NCI-H146 treated with DMSO at 0.1 percent for 48 hours (cell line): ENCODE data around the gene VPS26A.
"Not testable (repeated sequence)": the region's sequence is repeated elsewhere in the genome, so short reads cannot be mapped to it uniquely, and the experiment has no call there.

Experiments
- DNase-seq: peaks from one replicate; lab custom pipeline; 2025; ENCODE audit not compliant: unreplicated experiment; lab: John Stamatoyannopoulos, UW

Gene VPS26A

GRCh38 chr10:69102440-69102839 is 21.5 kb upstream of the VPS26A start:
- DNase-seq: no peak

GRCh38 chr10:69103784-69104183 is 20.2 kb upstream of the VPS26A start:
- DNase-seq: no peak

DNA sequence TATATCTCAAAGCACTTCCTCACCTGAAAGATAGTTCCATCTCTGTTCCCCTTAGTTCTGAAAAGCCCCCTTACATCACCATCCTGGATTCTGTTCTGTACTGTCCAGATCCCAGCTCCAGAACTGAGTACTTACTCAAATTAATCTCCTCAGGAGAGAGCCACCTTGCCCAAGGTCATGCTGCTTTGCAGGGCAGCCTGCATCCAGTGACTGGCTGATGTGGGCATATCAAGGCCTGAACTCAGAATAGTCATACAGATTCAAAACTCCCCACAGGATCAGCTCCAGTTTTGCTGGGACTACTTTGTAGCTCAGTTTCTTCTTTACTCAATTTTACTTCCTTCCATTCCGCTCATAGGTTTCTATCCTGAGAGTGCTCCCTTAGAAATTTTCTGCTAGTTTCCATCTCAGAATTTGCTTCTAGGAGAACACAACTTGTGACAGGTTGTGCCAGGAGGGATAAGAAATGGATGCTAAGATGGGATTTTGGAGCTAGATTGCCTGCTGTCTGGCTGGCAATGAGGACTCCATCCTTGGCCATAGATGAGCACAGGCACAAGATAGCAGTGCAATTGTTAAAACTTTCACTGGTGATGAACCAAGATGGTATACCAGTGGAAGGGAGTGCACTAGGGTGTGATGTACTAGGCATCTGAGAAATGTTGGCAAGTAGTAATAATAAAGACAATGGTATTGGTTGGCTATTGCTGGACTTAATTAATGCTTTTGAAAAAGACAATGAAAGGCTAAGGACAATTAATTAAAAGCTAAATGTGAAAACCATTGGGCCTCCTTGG is 18.8 kb upstream of the VPS26A start:
- DNase-seq: no peak

- no peak for DNase-seq
Measured at GRCh38 chr10:69107176-69107490, 16.8 kb upstream of the VPS26A start.

- no peak for DNase-seq
Measured at GRCh38 chr10:69107699-69108098, 16.3 kb upstream of the VPS26A start.

GRCh38 chr10:69119896-69120295 is 4.1 kb upstream of the VPS26A start:
- DNase-seq: no peak

DNA sequence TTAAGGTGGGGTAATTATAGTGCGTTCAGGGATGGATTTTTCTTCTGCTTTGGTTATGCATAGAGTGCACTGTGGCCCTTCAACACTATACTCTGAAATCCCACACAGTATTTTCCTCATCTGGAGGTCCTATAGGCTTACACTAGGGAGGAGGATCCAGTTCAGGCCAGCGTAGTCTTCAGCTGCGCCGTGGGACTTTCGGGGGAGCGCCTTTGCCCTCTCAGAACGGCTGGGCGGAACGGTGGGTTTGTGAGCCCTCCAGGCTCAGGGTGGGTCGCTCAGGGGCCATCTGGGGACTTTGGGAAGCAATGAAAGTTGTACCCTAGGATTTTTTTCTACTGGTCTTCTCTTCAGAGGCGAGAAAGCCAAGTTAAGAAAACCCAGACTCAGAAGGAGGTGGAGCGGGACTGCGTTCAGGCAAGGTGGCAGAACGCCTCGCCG is 652 bp upstream of the VPS26A start:
- peak; percentile 56 for DNase-seq

GRCh38 chr10:69124563-69125268 is 738 bp downstream of the VPS26A start:
- DNase-seq: peak; percentile 32

DNA sequence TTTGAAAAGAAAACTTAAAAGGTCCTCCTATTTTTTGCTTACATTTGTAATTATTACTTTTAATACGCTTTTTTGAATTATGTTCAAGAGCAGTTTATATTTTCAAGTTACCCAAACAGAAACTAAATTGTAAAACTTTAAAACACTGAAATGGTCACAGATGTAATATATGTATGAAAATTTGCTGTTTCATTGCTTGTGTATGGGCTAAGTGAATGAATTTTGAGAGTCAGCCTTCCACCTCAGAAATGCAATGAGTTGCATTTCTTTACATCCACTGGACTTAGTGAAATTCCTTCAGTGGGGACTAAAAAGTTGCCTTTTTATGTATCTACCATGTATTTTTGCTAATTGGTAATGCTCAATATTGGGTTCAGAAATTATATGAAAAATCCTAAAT is 1.6 kb downstream of the VPS26A start:
- no peak for DNase-seq

- no peak for DNase-seq
Measured at GRCh38 chr10:69130251-69130650, 6.3 kb downstream of the VPS26A start.

GRCh38 chr10:69139961-69140360 is 16.0 kb downstream of the VPS26A start:
- DNase-seq: no peak

DNA sequence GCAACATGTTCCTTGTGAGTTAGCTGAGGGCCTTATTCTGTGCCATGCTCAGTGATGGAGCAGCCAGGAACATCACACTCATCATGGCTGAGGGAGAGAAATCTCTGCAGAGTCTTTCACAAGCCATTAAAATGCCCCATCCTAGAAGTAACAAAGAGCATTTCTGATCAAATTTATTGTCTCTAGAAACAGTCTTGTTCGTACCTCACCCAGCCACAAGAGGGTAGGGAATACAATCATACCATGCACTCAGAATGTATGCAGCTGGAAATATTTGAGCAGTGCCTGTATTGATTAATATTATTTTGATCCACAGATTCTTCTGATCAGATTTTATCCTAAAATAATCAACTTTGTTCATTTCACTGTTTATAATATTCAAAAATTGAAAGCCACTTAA is 17.3 kb downstream of the VPS26A start:
- DNase-seq: no peak

DNA sequence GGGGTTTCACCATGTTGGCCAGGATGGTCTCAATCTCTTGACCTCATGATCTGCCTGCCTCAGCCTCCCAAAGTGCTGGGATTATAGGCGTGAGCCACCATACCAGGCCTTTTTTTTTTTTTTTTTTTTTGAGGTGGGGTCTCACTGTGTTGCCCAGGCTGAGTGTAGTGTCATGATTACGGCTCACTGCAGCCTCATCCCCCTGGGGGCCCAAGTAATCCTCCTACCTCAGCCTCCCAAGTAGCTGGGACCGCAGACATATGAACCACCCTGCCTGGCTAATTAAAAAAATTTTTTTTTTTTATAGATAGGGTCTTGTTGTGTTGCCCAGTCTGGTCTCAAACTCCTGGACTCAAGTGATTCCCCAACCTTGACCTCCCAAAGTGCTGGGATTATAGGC is 18.1 kb downstream of the VPS26A start:
- DNase-seq: not testable (repeated sequence)

- no peak for DNase-seq
Measured at GRCh38 chr10:69142983-69143382, 19.0 kb downstream of the VPS26A start.

DNA sequence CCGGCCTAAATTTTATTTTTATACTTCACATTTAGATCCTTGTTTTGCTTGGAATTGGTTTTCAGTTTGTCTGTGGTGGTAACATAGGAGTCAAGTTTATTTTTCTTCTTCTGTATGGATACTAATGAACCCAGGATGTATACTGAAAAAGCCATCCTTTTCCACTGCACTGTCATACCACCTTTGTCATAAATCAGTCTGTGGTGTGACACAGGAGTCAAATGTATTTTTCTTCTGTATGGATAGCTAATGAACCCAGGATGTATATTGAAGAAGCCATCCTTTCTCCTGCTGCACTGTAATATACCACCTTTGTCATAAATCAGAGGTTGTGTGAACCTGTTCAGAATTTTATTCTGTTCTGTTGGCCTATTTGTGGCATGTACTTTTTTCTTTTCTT is 21.4 kb downstream of the VPS26A start:
- DNase-seq: no peak

DNA sequence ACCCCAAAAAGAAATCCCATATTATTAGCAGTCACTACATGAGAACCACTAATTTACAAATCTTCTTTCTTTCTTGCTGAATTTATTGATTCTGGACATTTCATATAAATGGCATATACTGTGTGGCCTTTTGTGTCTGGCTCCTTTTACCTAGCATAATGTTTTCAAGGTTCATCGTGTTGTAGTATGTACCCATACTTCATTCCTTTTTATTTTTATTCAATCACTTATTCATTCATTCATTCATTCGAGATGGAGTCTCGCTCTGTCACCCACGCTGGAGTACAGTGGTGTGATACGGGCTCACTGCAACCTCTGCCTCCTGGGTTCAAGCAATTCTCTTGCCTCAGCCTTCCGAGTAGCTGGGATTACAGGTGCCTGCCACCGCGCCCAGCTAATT is 21.9 kb downstream of the VPS26A start:
- DNase-seq: no peak

- no peak for DNase-seq
Measured at GRCh38 chr10:69146759-69147158, 22.8 kb downstream of the VPS26A start.

GRCh38 chr10:69151984-69152383 is 28.0 kb downstream of the VPS26A start:
- no peak for DNase-seq

GRCh38 chr10:69153227-69153626 is 29.2 kb downstream of the VPS26A start:
- no peak for DNase-seq

GRCh38 chr10:69160809-69161241 is 36.8 kb downstream of the VPS26A start:
- no peak for DNase-seq

DNA sequence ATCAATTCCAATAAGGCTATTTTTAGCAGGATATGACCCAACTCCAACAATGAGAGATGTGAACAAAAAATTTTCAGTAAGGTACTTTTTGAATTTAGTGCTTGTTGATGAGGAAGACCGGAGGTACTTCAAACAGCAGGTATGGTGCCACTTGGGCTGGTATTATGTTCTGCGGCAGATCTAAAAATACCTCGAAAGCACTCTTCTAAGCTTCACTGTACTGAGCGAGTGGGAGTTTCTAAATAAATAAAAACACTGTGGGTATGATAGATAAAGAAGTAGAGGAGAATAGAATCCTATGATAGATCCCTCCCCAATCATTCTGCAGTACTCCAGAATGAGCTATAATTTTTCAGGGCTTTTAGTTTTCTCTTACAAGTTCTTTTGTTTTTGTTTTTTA is 44.5 kb downstream of the VPS26A start:
- DNase-seq: no peak

- no peak for DNase-seq
Measured at GRCh38 chr10:69172241-69172982, 48.4 kb downstream of the VPS26A start.
